ENCODE results near the gene B3GNT2.

- no peak for TF ChIP-seq GABPB1 (CRISPR knock-in tag; IDR thresholded peaks at IDR 0.05)
- TF ChIP-seq ZBTB33 (CRISPR knock-in tag; IDR thresholded peaks at IDR 0.05) = no peak
- TF ChIP-seq MAZ (CRISPR knock-in tag; conservative IDR thresholded peaks at IDR 0.05 in 1 of 2, IDR thresholded peaks at IDR 0.05 in 1 of 2) = no peak
- TF ChIP-seq NR2C1 (IDR thresholded peaks at IDR 0.05) = no peak
- TF ChIP-seq NR2C1 (tag; IDR thresholded peaks at IDR 0.05) = no peak
- TF ChIP-seq MXD1 (CRISPR knock-in tag; IDR thresholded peaks at IDR 0.05; ENCODE audit: borderline replicate concordance, poor library complexity, severe bottlenecking) = no peak
- TF ChIP-seq ZNF274 (IDR thresholded peaks at IDR 0.05; ENCODE audit: borderline replicate concordance, low read depth, low read length) = no peak
- TF ChIP-seq GATA2 (CRISPR knock-in tag; IDR thresholded peaks at IDR 0.05) = no peak
- no peak for TF ChIP-seq BRF1 (IDR thresholded peaks at IDR 0.05; ENCODE audit: borderline replicate concordance, extremely low read depth, insufficient read length)
- no peak for TF ChIP-seq KLF6 (CRISPR knock-in tag; IDR thresholded peaks at IDR 0.05; ENCODE audit: borderline replicate concordance)
- TF ChIP-seq CTCF (IDR thresholded peaks at IDR 0.05 in 2 of 3, conservative IDR thresholded peaks at IDR 0.05 in 1 of 3; ENCODE audit: insufficient read depth in 2 of 3, low read depth in 1 of 3, low read length in 3 of 3) = no peak
- no peak for TF ChIP-seq ERF (CRISPR knock-in tag; IDR thresholded peaks at IDR 0.05)
- TF ChIP-seq ILK (tag; IDR thresholded peaks at IDR 0.05; ENCODE audit: borderline replicate concordance, low read depth) = no peak
Observed at GRCh38 chr2:62147610-62148301, 48.2 kb upstream of the B3GNT2 start.

All from K562 (cell line).